ENCODE measurements around the gene TMEM167A.

GRCh38 chr5:83011985-83012384 is 65.2 kb downstream of the TMEM167A start:
- TF ChIP-seq, protein P1, sequence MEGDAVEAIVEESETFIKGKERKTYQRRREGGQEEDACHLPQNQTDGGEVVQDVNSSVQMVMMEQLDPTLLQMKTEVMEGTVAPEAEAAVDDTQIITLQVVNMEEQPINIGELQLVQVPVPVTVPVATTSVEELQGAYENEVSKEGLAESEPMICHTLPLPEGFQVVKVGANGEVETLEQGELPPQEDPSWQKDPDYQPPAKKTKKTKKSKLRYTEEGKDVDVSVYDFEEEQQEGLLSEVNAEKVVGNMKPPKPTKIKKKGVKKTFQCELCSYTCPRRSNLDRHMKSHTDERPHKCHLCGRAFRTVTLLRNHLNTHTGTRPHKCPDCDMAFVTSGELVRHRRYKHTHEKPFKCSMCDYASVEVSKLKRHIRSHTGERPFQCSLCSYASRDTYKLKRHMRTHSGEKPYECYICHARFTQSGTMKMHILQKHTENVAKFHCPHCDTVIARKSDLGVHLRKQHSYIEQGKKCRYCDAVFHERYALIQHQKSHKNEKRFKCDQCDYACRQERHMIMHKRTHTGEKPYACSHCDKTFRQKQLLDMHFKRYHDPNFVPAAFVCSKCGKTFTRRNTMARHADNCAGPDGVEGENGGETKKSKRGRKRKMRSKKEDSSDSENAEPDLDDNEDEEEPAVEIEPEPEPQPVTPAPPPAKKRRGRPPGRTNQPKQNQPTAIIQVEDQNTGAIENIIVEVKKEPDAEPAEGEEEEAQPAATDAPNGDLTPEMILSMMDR (conservative IDR thresholded peaks at IDR 0.05 in 1 of 2, IDR thresholded peaks at IDR 0.05 in 1 of 2; ENCODE audit: low read depth in 1 of 2, low read length in 2 of 2), result no peak
- TF ChIP-seq EZH2 (IDR thresholded peaks at IDR 0.05; ENCODE audit: low read length, missing control alignments), result no peak

Measured in fibroblast of lung (primary cell).